ENCODE data around the gene EIF2B2. TPM values are rescaled to one million over a fixed set of nuclear protein-coding genes. Genes with fewer than 3 reads are reported as not detected.

The EIF2B2 gene
- total and polyA plus RNA-seq, 2 experiments from 2014 or later = 39.2 to 40.5 TPM

DNA sequence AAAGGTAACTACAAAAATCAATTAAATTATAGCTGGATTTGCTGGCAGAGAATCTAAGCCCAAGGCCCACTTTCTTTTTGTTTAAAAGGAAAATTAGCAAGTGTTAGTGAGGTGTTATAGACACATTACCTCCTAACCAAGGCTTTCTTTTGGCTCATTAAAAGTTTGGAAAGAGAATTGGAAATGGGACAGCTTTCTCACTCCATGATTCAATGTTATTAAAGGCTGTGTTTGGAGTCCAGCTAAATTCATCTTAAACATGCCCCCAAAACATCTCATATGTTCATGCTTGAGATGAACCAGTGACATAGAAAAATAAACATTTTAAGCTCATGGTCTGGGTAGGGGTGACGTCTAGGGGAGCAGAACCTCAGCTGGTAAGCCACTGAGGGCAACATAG, 33.9 kb upstream of the EIF2B2 start:
- no peaks in the 10 kb centered on the region for H3F3A ChIP-seq (replicated peaks; ENCODE audit: low read depth)
- no peak overlapping the region for H2AFZ ChIP-seq
- no peak overlapping the region for H3K4me3 Mint-ChIP-seq
- no peak overlapping the region for H3K4me3 ChIP-seq
- H3K27ac ChIP-seq (ENCODE audit: low read depth) = no peak overlapping the region
- TF ChIP-seq JUNB (IDR thresholded peaks at IDR 0.05; ENCODE audit: unreplicated experiment) = no peak
- TF ChIP-seq, protein P1, sequence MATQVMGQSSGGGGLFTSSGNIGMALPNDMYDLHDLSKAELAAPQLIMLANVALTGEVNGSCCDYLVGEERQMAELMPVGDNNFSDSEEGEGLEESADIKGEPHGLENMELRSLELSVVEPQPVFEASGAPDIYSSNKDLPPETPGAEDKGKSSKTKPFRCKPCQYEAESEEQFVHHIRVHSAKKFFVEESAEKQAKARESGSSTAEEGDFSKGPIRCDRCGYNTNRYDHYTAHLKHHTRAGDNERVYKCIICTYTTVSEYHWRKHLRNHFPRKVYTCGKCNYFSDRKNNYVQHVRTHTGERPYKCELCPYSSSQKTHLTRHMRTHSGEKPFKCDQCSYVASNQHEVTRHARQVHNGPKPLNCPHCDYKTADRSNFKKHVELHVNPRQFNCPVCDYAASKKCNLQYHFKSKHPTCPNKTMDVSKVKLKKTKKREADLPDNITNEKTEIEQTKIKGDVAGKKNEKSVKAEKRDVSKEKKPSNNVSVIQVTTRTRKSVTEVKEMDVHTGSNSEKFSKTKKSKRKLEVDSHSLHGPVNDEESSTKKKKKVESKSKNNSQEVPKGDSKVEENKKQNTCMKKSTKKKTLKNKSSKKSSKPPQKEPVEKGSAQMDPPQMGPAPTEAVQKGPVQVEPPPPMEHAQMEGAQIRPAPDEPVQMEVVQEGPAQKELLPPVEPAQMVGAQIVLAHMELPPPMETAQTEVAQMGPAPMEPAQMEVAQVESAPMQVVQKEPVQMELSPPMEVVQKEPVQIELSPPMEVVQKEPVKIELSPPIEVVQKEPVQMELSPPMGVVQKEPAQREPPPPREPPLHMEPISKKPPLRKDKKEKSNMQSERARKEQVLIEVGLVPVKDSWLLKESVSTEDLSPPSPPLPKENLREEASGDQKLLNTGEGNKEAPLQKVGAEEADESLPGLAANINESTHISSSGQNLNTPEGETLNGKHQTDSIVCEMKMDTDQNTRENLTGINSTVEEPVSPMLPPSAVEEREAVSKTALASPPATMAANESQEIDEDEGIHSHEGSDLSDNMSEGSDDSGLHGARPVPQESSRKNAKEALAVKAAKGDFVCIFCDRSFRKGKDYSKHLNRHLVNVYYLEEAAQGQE (IDR thresholded peaks at IDR 0.05; ENCODE audit: unreplicated experiment) = no peak
- no peak overlapping the region for H3K27ac Mint-ChIP-seq
- ATAC-seq = no peak
- no peak for DNase-seq (ENCODE audit: low spot score)
- H3K79me2 ChIP-seq (replicated peaks; ENCODE audit: insufficient read depth) = no peaks in the 10 kb centered on the region
- H3K9me2 ChIP-seq (ENCODE audit: insufficient read depth) = no peaks in the 10 kb centered on the region
- H3K36me3 ChIP-seq (ENCODE audit: insufficient read depth) = no peaks in the 10 kb centered on the region
- no peaks in the 10 kb centered on the region; the same call in 2 of the 3 replicates for H3K36me3 Mint-ChIP-seq (ENCODE audit: low read depth)
- H3K4me2 ChIP-seq = no peak overlapping the region
- H3K9me3 Mint-ChIP-seq = no peaks in the 10 kb centered on the region
- no peaks in the 10 kb centered on the region for H3K27me3 ChIP-seq (ENCODE audit: insufficient read depth)
- H3K4me1 ChIP-seq (ENCODE audit: insufficient read depth) = 0 out of 2 replicates have a peak, but pooled peaks cover under 1% of the 10 kb centered on the region
- H3K4me1 Mint-ChIP-seq = peaks cover 10% of the 10 kb centered on the region
- peaks cover 6% of the 10 kb centered on the region for H3K27me3 Mint-ChIP-seq (ENCODE audit: insufficient read depth, low read depth, poor library complexity)
- no peaks in the 10 kb centered on the region for H4K20me1 ChIP-seq (replicated peaks; ENCODE audit: insufficient read depth)

DNA sequence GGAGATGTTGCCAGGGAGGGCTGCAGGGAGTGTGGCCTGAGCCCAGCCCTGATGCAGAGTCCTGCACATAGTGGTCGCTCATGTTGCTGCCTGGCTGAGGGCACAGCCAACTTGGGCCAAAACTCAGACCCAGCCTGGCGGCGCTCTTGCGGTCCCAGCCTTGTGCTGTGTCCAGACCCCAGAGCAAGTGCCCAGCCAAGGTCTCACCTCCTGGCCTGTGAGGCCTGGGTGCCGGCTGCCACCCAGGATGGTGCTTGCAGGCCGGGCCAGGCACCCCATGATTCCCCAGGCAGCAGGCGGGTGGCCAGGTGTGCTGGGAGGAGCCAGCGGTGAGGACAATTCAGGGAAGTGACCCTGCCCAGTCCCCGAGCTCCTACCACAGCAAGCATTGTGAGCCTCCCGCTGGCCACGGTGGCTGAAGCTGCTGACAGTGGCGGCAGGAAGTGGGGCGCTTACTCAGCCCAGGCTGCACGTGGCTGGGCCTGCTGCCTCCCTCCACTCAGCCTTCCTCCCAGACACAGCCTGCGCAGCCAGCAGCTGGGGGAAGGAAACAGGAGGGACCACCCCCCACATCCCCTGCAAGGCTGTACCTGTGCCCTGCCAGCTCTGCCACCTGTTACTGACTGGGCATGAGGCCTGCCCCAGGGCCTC, 29.6 kb upstream of the EIF2B2 start:
- no peak for DNase-seq (ENCODE audit: low spot score)
- H3K36me3 Mint-ChIP-seq (ENCODE audit: low read depth) = no peaks in the 10 kb centered on the region
- no peaks in the 10 kb centered on the region for H3K9me3 Mint-ChIP-seq
- Histone ChIP-seq H2AFZ (peak overlapping the region; percentile 66), H3K9me2 (ENCODE audit: insufficient read depth) (no peaks in the 10 kb centered on the region), H3K27me3 (ENCODE audit: insufficient read depth) (no peaks in the 10 kb centered on the region), H3K4me2 (no peak overlapping the region), H3K4me1 (ENCODE audit: insufficient read depth) (peaks cover 11% of the 10 kb centered on the region; the same call in 1 of the 2 replicates), H3K4me3 (no peak overlapping the region), H3F3A (replicated peaks; ENCODE audit: low read depth) (no peaks in the 10 kb centered on the region), H3K36me3 (ENCODE audit: insufficient read depth) (no peaks in the 10 kb centered on the region), H3K27ac (ENCODE audit: low read depth) (no peak overlapping the region), H3K79me2 (replicated peaks; ENCODE audit: insufficient read depth) (no peaks in the 10 kb centered on the region), H4K20me1 (replicated peaks; ENCODE audit: insufficient read depth) (no peaks in the 10 kb centered on the region)
- ATAC-seq = peak; percentile 30
- H3K27ac Mint-ChIP-seq = no peak overlapping the region
- peaks cover 15% of the 10 kb centered on the region for H3K4me1 Mint-ChIP-seq
- peaks cover 5% of the 10 kb centered on the region for H3K27me3 Mint-ChIP-seq (ENCODE audit: insufficient read depth, low read depth, poor library complexity)
- H3K4me3 Mint-ChIP-seq = no peak overlapping the region
- TF ChIP-seq POLR2AphosphoS5 (IDR thresholded peaks at IDR 0.05; ENCODE audit: low read depth) (no peak), STAT1 (IDR thresholded peaks at IDR 0.05; ENCODE audit: unreplicated experiment) (no peak), ZNF331 (CRISPR knock-in tag; IDR thresholded peaks at IDR 0.05; ENCODE audit: low read depth) (no peak), NANOG (IDR thresholded peaks at IDR 0.05; ENCODE audit: borderline replicate concordance) (no peak), EZH2phosphoT487 (IDR thresholded peaks at IDR 0.05; ENCODE audit: unreplicated experiment) (no peak), CREB1 (CRISPR knock-in tag; IDR thresholded peaks at IDR 0.05; ENCODE audit: low read depth) (no peak), EZH2 (IDR thresholded peaks at IDR 0.05; ENCODE audit: low read depth, unreplicated experiment) (no peak), ZNF114 (CRISPR knock-in tag; IDR thresholded peaks at IDR 0.05) (no peak)
- TF ChIP-seq, protein P2, sequence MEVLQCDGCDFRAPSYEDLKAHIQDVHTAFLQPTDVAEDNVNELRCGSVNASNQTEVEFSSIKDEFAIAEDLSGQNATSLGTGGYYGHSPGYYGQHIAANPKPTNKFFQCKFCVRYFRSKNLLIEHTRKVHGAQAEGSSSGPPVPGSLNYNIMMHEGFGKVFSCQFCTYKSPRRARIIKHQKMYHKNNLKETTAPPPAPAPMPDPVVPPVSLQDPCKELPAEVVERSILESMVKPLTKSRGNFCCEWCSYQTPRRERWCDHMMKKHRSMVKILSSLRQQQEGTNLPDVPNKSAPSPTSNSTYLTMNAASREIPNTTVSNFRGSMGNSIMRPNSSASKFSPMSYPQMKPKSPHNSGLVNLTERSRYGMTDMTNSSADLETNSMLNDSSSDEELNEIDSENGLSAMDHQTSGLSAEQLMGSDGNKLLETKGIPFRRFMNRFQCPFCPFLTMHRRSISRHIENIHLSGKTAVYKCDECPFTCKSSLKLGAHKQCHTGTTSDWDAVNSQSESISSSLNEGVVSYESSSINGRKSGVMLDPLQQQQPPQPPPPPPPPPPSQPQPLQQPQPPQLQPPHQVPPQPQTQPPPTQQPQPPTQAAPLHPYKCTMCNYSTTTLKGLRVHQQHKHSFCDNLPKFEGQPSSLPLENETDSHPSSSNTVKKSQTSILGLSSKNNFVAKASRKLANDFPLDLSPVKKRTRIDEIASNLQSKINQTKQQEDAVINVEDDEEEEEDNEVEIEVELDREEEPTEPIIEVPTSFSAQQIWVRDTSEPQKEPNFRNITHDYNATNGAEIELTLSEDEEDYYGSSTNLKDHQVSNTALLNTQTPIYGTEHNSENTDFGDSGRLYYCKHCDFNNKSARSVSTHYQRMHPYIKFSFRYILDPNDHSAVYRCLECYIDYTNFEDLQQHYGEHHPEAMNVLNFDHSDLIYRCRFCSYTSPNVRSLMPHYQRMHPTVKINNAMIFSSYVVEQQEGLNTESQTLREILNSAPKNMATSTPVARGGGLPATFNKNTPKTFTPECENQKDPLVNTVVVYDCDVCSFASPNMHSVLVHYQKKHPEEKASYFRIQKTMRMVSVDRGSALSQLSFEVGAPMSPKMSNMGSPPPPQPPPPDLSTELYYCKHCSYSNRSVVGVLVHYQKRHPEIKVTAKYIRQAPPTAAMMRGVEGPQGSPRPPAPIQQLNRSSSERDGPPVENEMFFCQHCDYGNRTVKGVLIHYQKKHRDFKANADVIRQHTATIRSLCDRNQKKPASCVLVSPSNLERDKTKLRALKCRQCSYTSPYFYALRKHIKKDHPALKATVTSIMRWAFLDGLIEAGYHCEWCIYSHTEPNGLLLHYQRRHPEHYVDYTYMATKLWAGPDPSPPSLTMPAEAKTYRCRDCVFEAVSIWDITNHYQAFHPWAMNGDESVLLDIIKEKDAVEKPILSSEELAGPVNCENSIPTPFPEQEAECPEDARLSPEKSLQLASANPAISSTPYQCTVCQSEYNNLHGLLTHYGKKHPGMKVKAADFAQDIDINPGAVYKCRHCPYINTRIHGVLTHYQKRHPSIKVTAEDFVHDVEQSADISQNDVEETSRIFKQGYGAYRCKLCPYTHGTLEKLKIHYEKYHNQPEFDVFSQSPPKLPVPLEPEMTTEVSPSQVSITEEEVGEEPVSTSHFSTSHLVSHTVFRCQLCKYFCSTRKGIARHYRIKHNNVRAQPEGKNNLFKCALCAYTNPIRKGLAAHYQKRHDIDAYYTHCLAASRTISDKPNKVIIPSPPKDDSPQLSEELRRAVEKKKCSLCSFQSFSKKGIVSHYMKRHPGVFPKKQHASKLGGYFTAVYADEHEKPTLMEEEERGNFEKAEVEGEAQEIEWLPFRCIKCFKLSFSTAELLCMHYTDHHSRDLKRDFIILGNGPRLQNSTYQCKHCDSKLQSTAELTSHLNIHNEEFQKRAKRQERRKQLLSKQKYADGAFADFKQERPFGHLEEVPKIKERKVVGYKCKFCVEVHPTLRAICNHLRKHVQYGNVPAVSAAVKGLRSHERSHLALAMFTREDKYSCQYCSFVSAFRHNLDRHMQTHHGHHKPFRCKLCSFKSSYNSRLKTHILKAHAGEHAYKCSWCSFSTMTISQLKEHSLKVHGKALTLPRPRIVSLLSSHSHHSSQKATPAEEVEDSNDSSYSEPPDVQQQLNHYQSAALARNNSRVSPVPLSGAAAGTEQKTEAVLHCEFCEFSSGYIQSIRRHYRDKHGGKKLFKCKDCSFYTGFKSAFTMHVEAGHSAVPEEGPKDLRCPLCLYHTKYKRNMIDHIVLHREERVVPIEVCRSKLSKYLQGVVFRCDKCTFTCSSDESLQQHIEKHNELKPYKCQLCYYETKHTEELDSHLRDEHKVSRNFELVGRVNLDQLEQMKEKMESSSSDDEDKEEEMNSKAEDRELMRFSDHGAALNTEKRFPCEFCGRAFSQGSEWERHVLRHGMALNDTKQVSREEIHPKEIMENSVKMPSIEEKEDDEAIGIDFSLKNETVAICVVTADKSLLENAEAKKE (CRISPR knock-in tag; IDR thresholded peaks at IDR 0.05) = no peak

Data from GM23338 (cell line).